Measurements from ENCODE around the gene ANKRD62.
"Not testable (repeated sequence)": the region's sequence is repeated elsewhere in the genome, so short reads cannot be mapped to it uniquely, and the experiment has no call there.

Gene ANKRD62

GRCh38 chr18:12099160-12099559 lies 5.5 kb downstream of the ANKRD62 start:
- DNase-seq, result no peak

- DNase-seq, result no peak
Observed at GRCh38 chr18:12101266-12101665, 7.6 kb downstream of the ANKRD62 start.

GRCh38 chr18:12102136-12102842 lies 8.6 kb downstream of the ANKRD62 start:
- no peak for DNase-seq

GRCh38 chr18:12106471-12106870 lies 12.8 kb downstream of the ANKRD62 start:
- DNase-seq, result no peak

- DNase-seq, result no peak
Observed at GRCh38 chr18:12109836-12110235, 16.2 kb downstream of the ANKRD62 start.

GRCh38 chr18:12113999-12114646 lies 20.5 kb downstream of the ANKRD62 start:
- DNase-seq, result no peak

- no peak for DNase-seq
Observed at GRCh38 chr18:12119358-12119757, 25.7 kb downstream of the ANKRD62 start.

- DNase-seq, result no peak
Observed at GRCh38 chr18:12121175-12122042, 27.8 kb downstream of the ANKRD62 start.

GRCh38 chr18:12122043-12122389 lies 28.4 kb downstream of the ANKRD62 start:
- DNase-seq, result not testable (repeated sequence)

- DNase-seq, result not testable (repeated sequence)
Observed at GRCh38 chr18:12127647-12128046, 34.0 kb downstream of the ANKRD62 start.

GRCh38 chr18:12138831-12139230 lies 45.2 kb downstream of the ANKRD62 start:
- DNase-seq, result not testable (repeated sequence)

GRCh38 chr18:12140866-12141265 lies 47.2 kb downstream of the ANKRD62 start:
- DNase-seq, result not testable (repeated sequence)

- not testable (repeated sequence) for DNase-seq
Observed at GRCh38 chr18:12141778-12142177, 48.1 kb downstream of the ANKRD62 start.

GRCh38 chr18:12149431-12149830 lies 55.8 kb downstream of the ANKRD62 start:
- DNase-seq, result not testable (repeated sequence)

- DNase-seq, result no peak
Observed at GRCh38 chr18:12154361-12154760, 60.7 kb downstream of the ANKRD62 start.

GRCh38 chr18:12155996-12156395 lies 62.4 kb downstream of the ANKRD62 start:
- no peak for DNase-seq

- DNase-seq, result no peak
Observed at GRCh38 chr18:12159446-12159845, 65.8 kb downstream of the ANKRD62 start.

GRCh38 chr18:12162786-12163185 lies 69.1 kb downstream of the ANKRD62 start:
- DNase-seq, result no peak

GRCh38 chr18:12165038-12165768 lies 71.6 kb downstream of the ANKRD62 start:
- DNase-seq, result no peak

Measured in stimulated activated CD4-positive, alpha-beta T cell treated with anti-CD3 and anti-CD28 coated beads, Interleukin-12 subunit alpha, Interleukin-12 subunit beta, amount 100 ng/mL, for 4 hours (primary cell).